HG03108 (cell line): Measurements from ENCODE around the gene RETREG1.
"Not testable (repeated sequence)": the region's sequence is repeated elsewhere in the genome, so short reads cannot be mapped to it uniquely, and the experiment has no call there.

Experiments
- ATAC-seq: cut with Tn5 transposase; IDR thresholded peaks from one replicate; pipeline ENCODE4 v1.9.1; 2021; ENCODE audit warnings: moderate library complexity; ENCODE audit not compliant: unreplicated experiment

The RETREG1 gene

GRCh38 chr5:16461026-16461425 is 155.8 kb downstream of the RETREG1 start:
- ATAC-seq, result no peak

GRCh38 chr5:16459451-16459850 is 157.3 kb downstream of the RETREG1 start:
- ATAC-seq, result no peak

GRCh38 chr5:16457853-16458252 is 158.9 kb downstream of the RETREG1 start:
- ATAC-seq, result no peak

GRCh38 chr5:16457451-16457850 is 159.3 kb downstream of the RETREG1 start:
- ATAC-seq, result no peak

GRCh38 chr5:16456103-16456832 is 160.5 kb downstream of the RETREG1 start:
- peak; percentile 57 for ATAC-seq

GRCh38 chr5:16455668-16456067 is 161.1 kb downstream of the RETREG1 start:
- ATAC-seq, result no peak

GRCh38 chr5:16454686-16455085 is 162.1 kb downstream of the RETREG1 start:
- no peak for ATAC-seq

- no peak for ATAC-seq
These were observed 163.2 kb downstream of the RETREG1 start for GRCh38 chr5:16453609-16454008.

GRCh38 chr5:16450163-16450562 is 166.6 kb downstream of the RETREG1 start:
- no peak for ATAC-seq

GRCh38 chr5:16446993-16447392 is 169.8 kb downstream of the RETREG1 start:
- ATAC-seq, result no peak

GRCh38 chr5:16437977-16438376 is 178.8 kb downstream of the RETREG1 start:
- ATAC-seq, result no peak

- not testable (repeated sequence) for ATAC-seq
These were observed 180.6 kb downstream of the RETREG1 start for GRCh38 chr5:16436065-16436682.

- no peak for ATAC-seq
These were observed 185.3 kb downstream of the RETREG1 start for GRCh38 chr5:16431490-16431889.

GRCh38 chr5:16430349-16431089 is 186.3 kb downstream of the RETREG1 start:
- ATAC-seq, result no peak

- no peak for ATAC-seq
These were observed 188.4 kb downstream of the RETREG1 start for GRCh38 chr5:16428359-16428758.

- no peak for ATAC-seq
These were observed 189.2 kb downstream of the RETREG1 start for GRCh38 chr5:16427587-16427986.
